Measurements from ENCODE around the gene DAAM2. TPM values are rescaled to one million over a fixed set of nuclear protein-coding genes. Genes with fewer than 3 reads are reported as not detected.

The DAAM2 gene
- total RNA-seq, 1 donor from 2014 or later = 1.7 TPM

GRCh38 chr6:39787322-39787721 lies 4.9 kb upstream of the DAAM2 start:
- no peak for DNase-seq (ENCODE audit: low read depth)

- peak; percentile 19 for DNase-seq (ENCODE audit: low read depth)
Measured at GRCh38 chr6:39790772-39791171, 1.4 kb upstream of the DAAM2 start.

DNA sequence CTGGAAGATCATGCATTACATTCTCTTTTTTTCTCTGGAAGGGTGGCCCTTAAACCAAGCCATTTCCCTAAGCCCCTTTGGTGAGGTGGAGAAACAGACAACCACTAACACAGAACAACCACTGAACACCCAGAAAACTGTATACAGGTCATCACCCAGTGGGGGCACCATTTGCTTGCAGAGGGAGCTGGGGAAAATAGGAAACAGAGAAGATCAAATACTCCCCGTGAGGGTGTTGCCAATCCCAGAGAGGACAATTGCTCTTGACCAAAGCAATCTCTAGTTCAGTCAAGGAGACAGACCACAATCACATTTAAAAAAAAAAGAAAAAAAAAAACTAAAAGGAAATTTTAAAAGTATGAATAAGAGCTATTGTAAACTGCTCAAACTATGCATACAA lies 865 bp upstream of the DAAM2 start:
- DNase-seq (ENCODE audit: low read depth) = no peak

DNA sequence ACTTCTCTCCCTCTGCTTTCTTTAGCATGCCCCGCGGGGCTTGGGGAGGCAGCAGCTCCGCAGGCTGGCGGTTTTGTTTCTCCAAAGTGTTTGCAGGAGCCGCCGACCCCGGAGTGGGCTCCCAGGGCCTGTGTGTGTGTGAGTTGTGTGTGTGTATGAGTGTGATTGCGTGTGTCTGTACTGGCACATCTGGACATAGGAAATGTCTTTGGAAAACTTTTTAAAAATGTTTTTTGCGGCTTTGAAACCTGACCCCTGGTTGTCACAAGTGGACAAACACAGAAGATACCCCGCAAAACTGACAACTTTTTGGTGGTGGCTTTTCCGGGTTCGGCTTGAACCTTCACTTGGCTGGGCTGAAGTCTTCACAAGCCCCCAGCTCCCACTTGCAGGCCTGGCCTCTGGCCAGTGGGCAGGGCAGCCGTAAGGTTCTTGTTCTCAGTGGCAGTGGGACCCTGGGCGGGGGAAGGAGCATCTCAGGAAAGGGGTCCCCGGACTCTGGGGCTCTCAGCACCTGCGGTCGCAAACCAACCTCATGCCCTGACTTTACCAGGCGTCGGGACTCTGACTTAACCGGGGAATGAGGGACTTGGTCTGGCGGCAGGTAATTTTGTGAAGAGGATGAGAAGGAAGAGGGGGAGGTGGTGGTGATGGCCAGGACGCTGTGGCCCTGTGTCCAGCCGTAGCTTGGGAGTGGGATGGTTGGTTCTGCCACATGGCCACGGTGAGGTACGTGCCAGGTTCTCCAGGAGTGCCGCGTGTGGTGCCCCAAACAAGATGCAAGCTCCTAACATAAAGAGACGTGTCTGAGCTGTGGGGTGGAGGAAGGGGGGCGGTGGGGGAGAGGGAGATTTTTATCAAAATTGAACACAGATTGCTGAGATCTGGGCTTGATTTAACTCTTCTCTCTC lies 619 bp downstream of the DAAM2 start:
- no peak for DNase-seq (ENCODE audit: low read depth)

GRCh38 chr6:39793516-39793915 lies 1.3 kb downstream of the DAAM2 start:
- no peak for DNase-seq (ENCODE audit: low read depth)

DNA sequence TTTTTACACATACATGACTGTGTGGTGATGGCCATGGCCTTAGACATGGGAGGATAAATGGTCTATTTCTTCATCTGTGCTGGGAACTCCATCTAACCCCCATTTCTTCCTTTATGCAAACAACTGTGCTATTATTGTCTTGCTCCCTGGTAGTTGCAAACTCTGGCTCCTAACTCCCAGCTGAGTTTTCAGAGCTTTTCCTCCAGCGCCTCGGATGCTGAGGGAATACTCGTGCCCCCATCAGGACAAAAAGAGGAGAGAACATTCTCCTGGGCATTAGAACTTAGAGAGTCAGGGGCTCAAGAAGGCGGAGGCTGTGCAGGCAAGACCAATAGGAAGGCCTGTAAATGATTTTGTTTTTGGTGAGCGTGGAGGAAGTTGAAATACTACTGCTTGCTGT lies 2.1 kb downstream of the DAAM2 start:
- DNase-seq (ENCODE audit: low read depth) = no peak

- DNase-seq (ENCODE audit: low read depth) = no peak
Measured at GRCh38 chr6:39797751-39798150, 5.6 kb downstream of the DAAM2 start.

GRCh38 chr6:39800034-39801032 lies 8.2 kb downstream of the DAAM2 start:
- DNase-seq (ENCODE audit: low read depth) = no peak

GRCh38 chr6:39801456-39802251 lies 9.5 kb downstream of the DAAM2 start:
- no peak for DNase-seq (ENCODE audit: low read depth)

- no peak for DNase-seq (ENCODE audit: low read depth)
Measured at GRCh38 chr6:39803872-39804271, 11.7 kb downstream of the DAAM2 start.

DNA sequence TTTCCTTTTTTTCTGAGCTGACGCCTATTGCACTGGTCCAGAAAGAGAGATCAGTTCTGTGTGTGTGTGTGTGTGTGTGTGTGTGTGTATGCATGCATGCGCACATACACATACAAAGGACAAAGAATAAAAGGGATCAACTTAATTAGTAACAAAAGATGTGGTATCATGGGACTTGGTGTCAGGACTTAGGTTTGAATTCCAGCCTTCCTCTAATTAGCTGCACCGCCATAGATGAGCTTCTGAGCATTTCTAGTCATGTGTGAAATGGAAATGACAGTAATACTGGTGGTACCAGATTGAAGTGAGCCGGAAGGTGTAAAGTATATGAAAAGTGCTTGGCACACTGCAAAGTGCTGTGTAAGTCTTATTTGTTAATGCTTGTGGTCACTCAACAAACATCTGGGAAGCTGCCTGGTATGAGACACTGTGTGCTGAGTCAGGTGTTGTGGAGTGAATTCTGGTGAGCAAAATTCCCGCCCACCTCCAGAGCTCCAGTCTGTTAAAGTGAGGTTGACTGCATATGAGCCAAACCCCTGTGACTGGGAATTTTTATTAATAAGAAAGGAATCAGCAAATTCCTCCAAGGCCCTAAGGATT lies 12.4 kb downstream of the DAAM2 start:
- peak; percentile 82 for DNase-seq (ENCODE audit: low read depth)

GRCh38 chr6:39806278-39806677 lies 14.1 kb downstream of the DAAM2 start:
- peak; percentile 36 for DNase-seq (ENCODE audit: low read depth)

GRCh38 chr6:39808346-39808745 lies 16.2 kb downstream of the DAAM2 start:
- no peak for DNase-seq (ENCODE audit: low read depth)

DNA sequence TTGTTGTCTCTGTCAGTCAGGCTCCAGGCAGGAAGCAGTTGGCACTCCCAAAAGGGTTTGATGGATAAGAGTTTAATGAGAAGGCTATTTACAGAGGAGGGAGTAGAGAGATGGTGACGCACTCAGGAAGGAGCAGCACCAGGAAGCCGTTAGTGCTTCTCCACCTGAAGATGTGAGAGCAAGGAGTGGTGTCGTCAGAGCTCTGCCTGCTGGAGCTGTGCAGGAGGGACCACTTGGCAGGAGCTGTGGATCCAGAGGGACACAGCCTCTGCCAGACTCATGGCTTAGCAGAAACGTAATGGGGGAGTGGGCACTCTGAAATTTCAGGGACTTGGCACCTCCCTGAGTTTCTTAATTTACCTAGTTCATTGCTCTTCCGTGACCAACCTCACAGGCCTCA lies 16.8 kb downstream of the DAAM2 start:
- peak; percentile 40 for DNase-seq (ENCODE audit: low read depth)

DNA sequence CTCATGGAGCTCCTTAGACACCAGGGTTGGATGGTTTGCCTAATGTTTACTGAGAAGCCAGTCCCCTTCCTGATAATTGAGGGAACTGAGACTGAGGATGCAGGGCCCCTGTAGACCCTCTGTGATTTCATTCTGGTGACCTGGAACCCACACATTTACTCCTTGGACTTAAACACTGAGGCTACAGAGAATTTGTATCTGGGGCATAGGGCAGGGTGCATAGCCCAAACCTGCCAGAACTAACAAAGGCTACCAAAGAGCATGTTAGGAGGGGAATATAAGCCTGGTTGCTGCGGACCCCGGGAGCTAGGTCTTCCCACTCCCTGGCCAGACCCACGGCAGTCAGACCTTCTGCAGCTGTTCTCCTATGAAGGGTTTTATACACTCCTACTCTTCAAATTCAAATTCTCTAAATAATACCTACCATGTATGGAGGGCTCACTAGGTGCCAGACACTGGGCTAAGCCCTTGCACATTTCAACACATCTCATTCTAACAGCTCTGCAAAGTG lies 19.7 kb downstream of the DAAM2 start:
- no peak for DNase-seq (ENCODE audit: low read depth)

GRCh38 chr6:39812496-39812852 lies 20.3 kb downstream of the DAAM2 start:
- no peak for DNase-seq (ENCODE audit: low read depth)

DNA sequence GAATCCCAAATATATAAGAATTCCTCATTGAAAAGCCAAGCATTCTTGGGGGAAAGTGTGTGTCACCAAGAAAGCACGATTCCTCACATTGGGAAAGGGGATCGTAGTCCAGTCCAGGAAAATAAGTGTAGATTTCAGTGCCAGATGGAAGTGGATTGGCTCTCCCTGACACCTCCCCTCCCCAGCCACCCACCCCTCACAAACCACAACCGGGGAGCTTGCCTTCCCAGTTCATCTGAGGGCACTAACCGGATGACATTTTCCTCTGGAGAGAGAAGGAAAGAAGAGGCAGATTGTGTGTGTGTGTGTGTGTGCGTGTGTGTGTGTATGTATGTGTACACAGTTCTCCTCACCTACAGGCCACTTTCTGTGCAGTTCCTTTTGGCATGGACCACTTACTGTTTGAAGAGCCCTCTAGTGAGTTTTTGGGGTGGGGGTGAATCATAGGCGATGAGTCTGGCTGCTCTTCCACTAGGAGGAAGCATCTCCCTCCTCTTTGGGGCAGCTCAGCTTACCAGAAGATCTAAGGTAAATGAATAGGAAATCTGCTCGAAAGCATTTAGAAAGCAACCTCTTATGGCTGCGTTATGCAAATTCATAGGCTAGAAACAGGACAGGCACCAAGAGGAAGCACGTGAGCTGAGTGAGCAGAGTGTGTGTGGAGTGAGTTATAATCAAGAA lies 20.8 kb downstream of the DAAM2 start:
- peak; percentile 43 for DNase-seq (ENCODE audit: low read depth)

GRCh38 chr6:39814236-39814635 lies 22.1 kb downstream of the DAAM2 start:
- no peak for DNase-seq (ENCODE audit: low read depth)

- DNase-seq (ENCODE audit: low read depth) = no peak
Measured at GRCh38 chr6:39815356-39815755, 23.2 kb downstream of the DAAM2 start.

DNA sequence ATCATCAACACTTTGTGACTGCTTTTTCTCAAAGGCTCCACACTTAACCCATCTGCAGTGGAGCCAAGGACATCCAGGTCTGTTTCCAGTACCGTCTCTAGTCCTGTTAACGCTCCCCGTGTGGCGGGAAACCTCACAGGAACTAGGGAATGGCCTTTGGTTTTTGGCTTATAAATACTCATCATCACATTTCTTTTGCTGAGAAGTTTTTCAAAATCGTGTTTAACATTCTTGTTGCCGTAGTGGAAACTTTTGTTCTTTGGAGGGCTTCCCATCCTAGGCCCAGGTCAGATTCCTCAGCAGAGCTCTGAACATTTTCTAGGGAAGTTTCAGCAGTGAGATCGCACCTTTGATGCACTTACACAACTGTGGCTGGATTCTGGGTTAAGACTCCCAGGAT lies 24.6 kb downstream of the DAAM2 start:
- no peak for DNase-seq (ENCODE audit: low read depth)

GRCh38 chr6:39818695-39819094 lies 26.5 kb downstream of the DAAM2 start:
- no peak for DNase-seq (ENCODE audit: low read depth)
